OCI-LY3 (cell line): ENCODE results near the gene STAP2.

Experiments used
- H2AFZ ChIP-seq: fragments of 200-600, 300-600 bp; shearing (Covaris generic); 2 replicates; pipeline ENCODE4 v1.6.0; 2014; ENCODE audit warnings: antibody characterized with exemption, low read depth, low read length
- H3K27ac ChIP-seq: fragments of 200-600, 300-600 bp; sonication (generic); 2 replicates; pipeline ENCODE4 v1.5.1; 2014; ENCODE audit warnings: mild to moderate bottlenecking, low read length, moderate library complexity, mixed read lengths
- H3K27me3 ChIP-seq: fragments of 200-600, 300-600 bp; sonication (generic); 2 replicates; pipeline ENCODE4 v1.6.1; 2014; ENCODE audit warnings: low read depth, low read length, mixed read lengths
- H3K36me3 ChIP-seq: fragments of 200-600, 300-600 bp; sonication (generic); replicated peaks from 2 replicates; pipeline ENCODE3; 2014; ENCODE audit warnings: low read depth, low read length, mixed read lengths
- H3K4me1 ChIP-seq: fragments of 300-600, 200-600 bp; sonication (generic); 2 replicates; pipeline ENCODE4 v1.6.1; 2014; ENCODE audit warnings: low read length, mixed read lengths
- H3K4me2 ChIP-seq: fragments of 200-600, 300-600 bp; sonication (generic); 2 replicates; pipeline ENCODE4 v1.6.1; 2014; ENCODE audit warnings: low read length, mixed read lengths
- H3K4me3 ChIP-seq: fragments of 300-600, 200-600 bp; sonication (generic); 2 replicates; pipeline ENCODE4 v1.5.1; 2014; ENCODE audit warnings: antibody characterized with exemption, mild to moderate bottlenecking, low read length, moderate library complexity
- H3K79me2 ChIP-seq: fragments of 300-600, 200-600 bp; shearing (Covaris generic); 2 replicates; pipeline ENCODE4 v1.6.1; 2014; ENCODE audit warnings: mild to moderate bottlenecking, low read length, mixed read lengths
- H3K9ac ChIP-seq: fragments of 300-600, 200-600 bp; shearing (Covaris generic); 2 replicates; pipeline ENCODE4 v1.6.0; 2014; ENCODE audit warnings: mild to moderate bottlenecking, low read length, moderate library complexity
- H3K9me3 ChIP-seq: fragments of 200-600, 300-600 bp; shearing (Covaris generic); 2 replicates; pipeline ENCODE4 v1.6.1; 2014; ENCODE audit warnings: low read length, mixed read lengths; ENCODE audit not compliant: insufficient read depth
- H4K20me1 ChIP-seq: fragments of 200-600, 300-600 bp; sonication (generic); 2 replicates; pipeline ENCODE4 v1.6.1; 2016; ENCODE audit warnings: low read length, mixed read lengths; ENCODE audit not compliant: insufficient read depth
- CTCF ChIP-seq: fragments of 200-600, 300-600 bp; sonication (generic); IDR thresholded peaks from 2 replicates; pipeline ENCODE4 v1.5.1; 2014; ENCODE audit warnings: antibody characterized with exemption, low read length, low read depth
- EZH2phosphoT487 ChIP-seq: fragments of 200-600 bp; shearing (Covaris generic); IDR thresholded peaks from 2 replicates; pipeline ENCODE4 v1.6.1; 2018; ENCODE audit warnings: antibody characterized with exemption, mixed run types, low read depth

Gene STAP2

GRCh38 chr19:4327252-4327876 lies 11.3 kb downstream of the STAP2 start:
- Histone ChIP-seq H3K27ac (no peak overlapping the region), H3K4me2 (no peak overlapping the region), H3K4me3 (no peak overlapping the region), H2AFZ (no peak overlapping the region), H4K20me1 (no peaks in the 10 kb centered on the region), H3K9ac (no peak overlapping the region), H3K4me1 (no peaks in the 10 kb centered on the region), H3K9me3 (no peaks in the 10 kb centered on the region), H3K27me3 (no peaks in the 10 kb centered on the region), H3K36me3 (no peaks in the 10 kb centered on the region), H3K79me2 (no peaks in the 10 kb centered on the region)
- no peak for TF ChIP-seq CTCF
- TF ChIP-seq EZH2phosphoT487, result no peak

- no peaks in the 10 kb centered on the region for H3K9me3 ChIP-seq
- H3K36me3 ChIP-seq, result no peaks in the 10 kb centered on the region
- no peaks in the 10 kb centered on the region for H3K79me2 ChIP-seq
- H3K4me2 ChIP-seq, result no peak overlapping the region
- H3K4me3 ChIP-seq, result no peak overlapping the region
- H4K20me1 ChIP-seq, result no peaks in the 10 kb centered on the region
- H3K4me1 ChIP-seq, result no peaks in the 10 kb centered on the region
- TF ChIP-seq CTCF, result no peak
- TF ChIP-seq EZH2phosphoT487, result no peak
- H3K27ac ChIP-seq, result no peak overlapping the region
- no peak overlapping the region for H2AFZ ChIP-seq
- no peak overlapping the region for H3K9ac ChIP-seq
- no peaks in the 10 kb centered on the region for H3K27me3 ChIP-seq
Measured at GRCh38 chr19:4326837-4327251, 11.8 kb downstream of the STAP2 start.

- H3K9ac ChIP-seq, result no peak overlapping the region
- H3K4me1 ChIP-seq, result no peaks in the 10 kb centered on the region
- peaks cover 2% of the 10 kb centered on the region for H3K36me3 ChIP-seq
- H3K9me3 ChIP-seq, result no peaks in the 10 kb centered on the region
- no peak overlapping the region for H2AFZ ChIP-seq
- H3K27ac ChIP-seq, result no peak overlapping the region
- no peak overlapping the region for H3K4me3 ChIP-seq
- TF ChIP-seq EZH2phosphoT487 (no peak), CTCF (no peak)
- no peaks in the 10 kb centered on the region for H3K27me3 ChIP-seq
- no peaks in the 10 kb centered on the region for H3K79me2 ChIP-seq
- H3K4me2 ChIP-seq, result no peak overlapping the region
- H4K20me1 ChIP-seq, result no peaks in the 10 kb centered on the region
Measured at GRCh38 chr19:4326215-4326836, 12.3 kb downstream of the STAP2 start.

- H3K4me3 ChIP-seq, result no peak overlapping the region
- no peak overlapping the region for H3K9ac ChIP-seq
- no peaks in the 10 kb centered on the region for H3K9me3 ChIP-seq
- H3K4me2 ChIP-seq, result no peak overlapping the region
- TF ChIP-seq CTCF (no peak), EZH2phosphoT487 (no peak)
- H2AFZ ChIP-seq, result no peak overlapping the region
- no peak overlapping the region for H3K27ac ChIP-seq
- H4K20me1 ChIP-seq, result no peaks in the 10 kb centered on the region
- no peaks in the 10 kb centered on the region for H3K79me2 ChIP-seq
- H3K27me3 ChIP-seq, result no peaks in the 10 kb centered on the region
- H3K4me1 ChIP-seq, result no peaks in the 10 kb centered on the region
- H3K36me3 ChIP-seq, result peaks cover 2% of the 10 kb centered on the region
Measured at GRCh38 chr19:4324228-4324627, 14.4 kb downstream of the STAP2 start.
